AG04450 (cell line): ENCODE results near the gene TMEM143. TPM values are rescaled to one million over a fixed set of nuclear protein-coding genes. Genes with fewer than 3 reads are reported as not detected.

Experiments used
- CTCF ChIA-PET: fragments of 300-600, 350-600 bp; formaldehyde crosslinking; extraction: SDS; loops from one replicate; lab custom pipeline; 2022; ENCODE audit warnings: antibody characterized with exemption, inconsistent platforms; lab: Charles Lee
- POLR2A ChIA-PET: fragments of 350-600 bp; formaldehyde crosslinking; extraction: SDS; loops from one replicate; lab custom pipeline; 2021; ENCODE audit warnings: antibody characterized with exemption, inconsistent platforms; lab: Yijun Ruan, JAX
- DNase-seq: peaks from one replicate; pipeline ENCODE4 v3.0.0-alpha.2; 2011; ENCODE audit warnings: low read depth, low spot score
- H3K27ac ChIP-seq: one replicate; pipeline ENCODE4 v1.5.1; 2012; ENCODE audit warnings: low read depth, low read length, control low read depth
- H3K27me3 ChIP-seq: one replicate; pipeline ENCODE4 v1.6.0; 2012; ENCODE audit warnings: low read length; ENCODE audit not compliant: control insufficient read depth, insufficient read depth
- H3K4me3 ChIP-seq: 2 replicates; pipeline ENCODE4 v1.5.1; 2011; ENCODE audit warnings: mild to moderate bottlenecking, low read depth, low read length, control low read depth
- H3K9me3 ChIP-seq: 2 replicates; pipeline ENCODE4 v1.5.1; 2012; ENCODE audit warnings: low read length; ENCODE audit not compliant: control insufficient read depth, insufficient read depth
- polyA plus RNA-seq: library from polyadenylated mRNA; depleted of rRNA; stranded (reverse); fragments of >200 nt; gene quantifications from 2 replicates; pipeline ENCODE4 v1.2.3, GENCODE V29; 2011
- TF ChIP-seq, protein P1 (sequence below): IDR thresholded peaks from 2 replicates; pipeline ENCODE4 v1.5.1; 2011; ENCODE audit warnings: low read depth, low read length, control low read depth, inconsistent platforms

Gene TMEM143
- polyA plus RNA-seq, 1 experiment = 5.1 TPM

- ChIA-PET CTCF (interaction anchor here (0.6 to 3.2 kb wide), 3 partner anchors 21 to 151 kb away, joined by 5 to 11 read pairs (median 5); partner anchors contain the start of gene KDELR1), POLR2A (no interaction called here)
- no peak for DNase-seq
- TF ChIP-seq, protein P1, sequence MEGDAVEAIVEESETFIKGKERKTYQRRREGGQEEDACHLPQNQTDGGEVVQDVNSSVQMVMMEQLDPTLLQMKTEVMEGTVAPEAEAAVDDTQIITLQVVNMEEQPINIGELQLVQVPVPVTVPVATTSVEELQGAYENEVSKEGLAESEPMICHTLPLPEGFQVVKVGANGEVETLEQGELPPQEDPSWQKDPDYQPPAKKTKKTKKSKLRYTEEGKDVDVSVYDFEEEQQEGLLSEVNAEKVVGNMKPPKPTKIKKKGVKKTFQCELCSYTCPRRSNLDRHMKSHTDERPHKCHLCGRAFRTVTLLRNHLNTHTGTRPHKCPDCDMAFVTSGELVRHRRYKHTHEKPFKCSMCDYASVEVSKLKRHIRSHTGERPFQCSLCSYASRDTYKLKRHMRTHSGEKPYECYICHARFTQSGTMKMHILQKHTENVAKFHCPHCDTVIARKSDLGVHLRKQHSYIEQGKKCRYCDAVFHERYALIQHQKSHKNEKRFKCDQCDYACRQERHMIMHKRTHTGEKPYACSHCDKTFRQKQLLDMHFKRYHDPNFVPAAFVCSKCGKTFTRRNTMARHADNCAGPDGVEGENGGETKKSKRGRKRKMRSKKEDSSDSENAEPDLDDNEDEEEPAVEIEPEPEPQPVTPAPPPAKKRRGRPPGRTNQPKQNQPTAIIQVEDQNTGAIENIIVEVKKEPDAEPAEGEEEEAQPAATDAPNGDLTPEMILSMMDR = no peak
- Histone ChIP-seq H3K27me3 (no peaks in the 10 kb centered on the region), H3K9me3 (no peaks in the 10 kb centered on the region), H3K4me3 (no peak overlapping the region), H3K27ac (no peak overlapping the region)
Observed at GRCh38 chr19:48354332-48354992, 9.3 kb downstream of the TMEM143 start.

DNA sequence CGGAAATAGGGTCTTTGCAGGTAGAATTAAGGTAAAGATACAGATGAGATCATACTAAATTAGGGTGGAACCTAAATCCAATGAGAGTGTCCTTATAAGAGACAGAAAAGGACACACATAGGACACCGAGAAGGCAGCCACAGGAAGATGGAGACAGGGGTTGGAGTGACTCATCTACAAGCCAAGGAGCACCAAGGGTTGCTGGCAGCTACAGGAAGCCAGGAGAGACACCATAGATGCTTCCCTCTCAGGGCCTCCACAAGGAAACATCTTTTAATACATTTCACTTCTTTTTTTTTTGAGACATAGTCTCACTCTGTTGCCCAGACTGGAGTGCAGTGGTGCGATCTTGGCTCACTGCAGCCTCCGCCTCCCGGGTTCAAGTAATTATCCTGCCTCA lies 10.1 kb downstream of the TMEM143 start:
- no peak for DNase-seq
- TF ChIP-seq, protein P1 = no peak
- ChIA-PET POLR2A (interaction anchor here (0.7 kb wide), 1 partner anchor 215 kb away, joined by 6 read pairs; no protein-coding TSS in a partner anchor), CTCF (interaction anchor here (2.3 to 3.2 kb wide), 2 partner anchors 20 to 37 kb away, joined by 5 to 11 read pairs; partner anchors contain the start of gene KDELR1)
- Histone ChIP-seq H3K27ac (no peak overlapping the region), H3K9me3 (no peaks in the 10 kb centered on the region), H3K27me3 (no peaks in the 10 kb centered on the region), H3K4me3 (no peak overlapping the region)

DNA sequence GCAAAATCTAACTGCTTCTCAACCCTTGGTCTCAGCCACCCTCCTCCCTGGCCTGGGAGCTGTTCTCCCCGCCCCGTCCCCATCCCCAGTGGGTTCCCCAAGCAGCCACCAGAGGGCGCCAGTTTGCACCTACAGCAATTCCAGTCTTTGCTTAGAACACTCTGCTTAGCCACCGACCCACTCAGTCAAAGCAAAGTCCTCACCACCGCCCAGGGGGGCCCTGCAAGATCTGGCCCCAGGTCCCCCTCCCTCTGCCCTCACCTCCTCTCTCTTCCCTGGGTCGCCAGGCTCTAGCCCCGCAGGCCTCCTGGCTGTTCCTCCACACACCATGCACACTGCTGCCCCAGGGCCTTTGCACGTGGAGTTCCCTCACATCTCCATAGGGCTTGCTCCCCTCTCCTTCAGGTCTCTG lies 12.4 kb downstream of the TMEM143 start:
- TF ChIP-seq, protein P1 = peak; percentile 69
- Histone ChIP-seq H3K27me3 (no peaks in the 10 kb centered on the region), H3K27ac (no peak overlapping the region), H3K4me3 (no peak overlapping the region), H3K9me3 (no peaks in the 10 kb centered on the region)
- POLR2A ChIA-PET = interaction anchor here (1.1 kb wide), 1 partner anchor 17 kb away, joined by 4 read pairs; no protein-coding TSS in a partner anchor
- DNase-seq = no peak
- CTCF ChIA-PET = interaction anchor here (0.6 to 2.3 kb wide), 9 partner anchors 10 to 997 kb away, joined by 3 to 10 read pairs (median 4); partner anchors contain the start of genes SYNGR4 and TMEM143

GRCh38 chr19:48350856-48351255 lies 12.9 kb downstream of the TMEM143 start:
- TF ChIP-seq, protein P1 = no peak
- Histone ChIP-seq H3K9me3 (no peaks in the 10 kb centered on the region), H3K27ac (no peak overlapping the region), H3K27me3 (no peaks in the 10 kb centered on the region), H3K4me3 (no peak overlapping the region)
- no peak for DNase-seq
- POLR2A ChIA-PET = interaction anchor here (1.1 kb wide), 1 partner anchor 17 kb away, joined by 4 read pairs; no protein-coding TSS in a partner anchor
- CTCF ChIA-PET = interaction anchor here (0.5 to 2.3 kb wide), 11 partner anchors 10 to 997 kb away, joined by 3 to 10 read pairs (median 4); partner anchors contain the start of genes SYNGR4 and TMEM143

- TF ChIP-seq, protein P1 = no peak
- no peaks in the 10 kb centered on the region for H3K9me3 ChIP-seq
- no peak overlapping the region for H3K4me3 ChIP-seq
- CTCF ChIA-PET = interaction anchor here (1.6 kb wide), 1 partner anchor 15 kb away, joined by 5 read pairs; no protein-coding TSS in a partner anchor
- POLR2A ChIA-PET = no interaction called here
- H3K27me3 ChIP-seq = no peaks in the 10 kb centered on the region
- DNase-seq = no peak
- no peak overlapping the region for H3K27ac ChIP-seq
Observed at GRCh38 chr19:48348737-48349136, 15.0 kb downstream of the TMEM143 start.
